HCT116 (cell line): ENCODE results near the gene LRRN3. TPM values are rescaled to one million over a fixed set of nuclear protein-coding genes. Genes with fewer than 3 reads are reported as not detected.

Source experiments
- ATAC-seq: fragments of 200-7000 bp; cut with Tn5 transposase; 2 replicates; pipeline ENCODE4 v1.9.1; 2020; ENCODE audit warnings: mild to moderate bottlenecking, moderate library complexity
- BruUV-seq: library from RNA; stranded (reverse); fragments of 400-500 nt; replicated peaks from 2 replicates; lab custom pipeline; 2021; lab: Mats Ljungman, UMichigan
- CTCF ChIA-PET: fragments of 300-600 bp; sonication (Branson Sonifier 250); formaldehyde crosslinking; loops from one replicate; lab custom pipeline; 2021; ENCODE audit warnings: antibody characterized with exemption; lab: Charles Lee
- POLR2A ChIA-PET: fragments of 300-600, 350-600 bp; sonication (Branson Sonifier 250); formaldehyde crosslinking; loops from one replicate; lab custom pipeline; 2021; ENCODE audit warnings: antibody characterized with exemption; lab: Charles Lee
- RAD21 ChIA-PET, 2 experiments: fragments of 300-600 bp; sonication (Branson Sonifier 250); formaldehyde crosslinking; loops; one replicate each; lab custom pipeline; 2023; ENCODE audit warnings: low total read pairs in 2 of 2; ENCODE audit not compliant: uncharacterized antibody in 2 of 2, unreplicated experiment in 2 of 2, low non-redundant PET in 1 of 2; lab: Charles Lee
- DNase-seq: peaks from one replicate; pipeline ENCODE4 v3.0.0-alpha.2; 2010; ENCODE audit warnings: low read depth, low spot score
- H2AFZ ChIP-seq: fragments of 200-600 bp; shearing (Covaris generic), sonication (generic); 2 replicates; pipeline ENCODE4 v1.6.1; 2017; ENCODE audit warnings: low read depth, mixed run types, mixed read lengths, antibody characterized with exemption, low read length; ENCODE audit not compliant: poor library complexity, severe bottlenecking
- H3K27ac ChIP-seq: 2 replicates; pipeline ENCODE4 v1.5.1; 2012; ENCODE audit warnings: low read depth, low read length
- H3K27me3 ChIP-seq: fragments of 200-600 bp; sonication (generic); 2 replicates; pipeline ENCODE4 v1.6.1; 2016; ENCODE audit warnings: mixed run types, low read length, mixed read lengths; ENCODE audit not compliant: insufficient read depth
- H3K36me3 ChIP-seq, 2 experiments: fragments of 200-500 bp in 1 of 2; fragments of 200-600 bp in 1 of 2; sonication (Bioruptor generic) in 1 of 2; sonication (generic) in 1 of 2; 2 replicates each; pipeline versions ENCODE4 v1.5.1 to v1.6.1; 2014 to 2016; ENCODE audit warnings: low read length in 2 of 2, inconsistent platforms in 1 of 2, mixed read lengths in 1 of 2, mixed run types in 1 of 2; ENCODE audit not compliant: insufficient read depth in 2 of 2, control insufficient read depth in 1 of 2
- H3K4me1 ChIP-seq, 2 experiments: fragments of 200-600 bp in 1 of 2; sonication (generic) in 1 of 2; 2 replicates each; pipeline versions ENCODE4 v1.5.1 to v1.6.1; 2012 to 2017; ENCODE audit warnings: low read length in 2 of 2, inconsistent platforms in 1 of 2, mild to moderate bottlenecking in 1 of 2, mixed read lengths in 1 of 2, mixed run types in 1 of 2, moderate library complexity in 1 of 2; ENCODE audit not compliant: insufficient read depth in 2 of 2, control insufficient read depth in 1 of 2
- H3K4me2 ChIP-seq: fragments of 200-600 bp; sonication (generic); 2 replicates; pipeline ENCODE4 v1.6.1; 2017; ENCODE audit warnings: mixed run types, low read length, mixed read lengths
- H3K4me3 ChIP-seq, 2 experiments: fragments of 200-600 bp in 1 of 2; sonication (generic) in 1 of 2; replicated peaks in 1 of 2; 2 replicates each; pipeline ENCODE4 v1.5.1; 2011 to 2016; ENCODE audit warnings: low read length in 2 of 2, control low read depth in 1 of 2, low read depth in 1 of 2, mild to moderate bottlenecking in 1 of 2, mixed read lengths in 1 of 2, mixed run types in 1 of 2
- H3K79me2 ChIP-seq: fragments of 200-600 bp; sonication (generic); 2 replicates; pipeline ENCODE4 v1.6.1; 2017; ENCODE audit warnings: mild to moderate bottlenecking, mixed run types, low read length, moderate library complexity, mixed read lengths; ENCODE audit not compliant: insufficient read depth
- H3K9ac ChIP-seq: fragments of 200-600 bp; sonication (generic); 2 replicates; pipeline ENCODE4 v1.6.1; 2016; ENCODE audit warnings: low read length, mixed read lengths
- H3K9me2 ChIP-seq: fragments of 200-600 bp; sonication (generic), shearing (Covaris generic); 2 replicates; pipeline ENCODE4 v1.6.1; 2017; ENCODE audit warnings: mixed run types, mild to moderate bottlenecking, moderate library complexity; ENCODE audit not compliant: insufficient read depth
- H3K9me3 ChIP-seq, 2 experiments: fragments of 200-500 bp in 1 of 2; fragments of 200-600 bp in 1 of 2; sonication (Bioruptor generic) in 1 of 2; sonication (generic) in 1 of 2; 2 replicates each; pipeline ENCODE4 v1.6.1; 2014 to 2017; ENCODE audit warnings: low read length in 2 of 2, mixed read lengths in 2 of 2, inconsistent platforms in 1 of 2, low read depth in 1 of 2, mild to moderate bottlenecking in 1 of 2, mixed run types in 1 of 2, moderate library complexity in 1 of 2; ENCODE audit not compliant: control insufficient read depth in 1 of 2, insufficient read depth in 1 of 2
- H4K20me1 ChIP-seq: fragments of 200-600 bp; sonication (generic), shearing (Covaris generic); 2 replicates; pipeline ENCODE4 v1.6.1; 2017; ENCODE audit warnings: mixed run types, mild to moderate bottlenecking, moderate library complexity; ENCODE audit not compliant: insufficient read depth
- ELF1 ChIP-seq: IDR thresholded peaks from 2 replicates; pipeline ENCODE4 v1.6.1; 2012; ENCODE audit warnings: low read depth, borderline replicate concordance
- EZH2 ChIP-seq: fragments of 200-600 bp; sonication (generic); IDR thresholded peaks from 2 replicates; pipeline ENCODE4 v1.6.1; 2017; ENCODE audit warnings: antibody characterized with exemption, mixed run types
- POLR2A ChIP-seq: IDR thresholded peaks from 2 replicates; pipeline ENCODE4 v1.7.0; 2011; ENCODE audit warnings: borderline replicate concordance; ENCODE audit not compliant: insufficient read depth, insufficient read length; ENCODE audit errors: extremely low read depth
- RAD21 ChIP-seq: IDR thresholded peaks from 2 replicates; pipeline ENCODE4 v1.6.1; 2012; ENCODE audit warnings: low read depth, mild to moderate bottlenecking
- REST ChIP-seq: IDR thresholded peaks from 2 replicates; pipeline ENCODE4 v1.6.1; 2012; ENCODE audit warnings: low read depth
- TCF7L2 ChIP-seq: IDR thresholded peaks from 2 replicates; pipeline ENCODE4 v1.7.0; 2011; ENCODE audit warnings: borderline replicate concordance, inconsistent platforms; ENCODE audit not compliant: insufficient read depth, insufficient read length; ENCODE audit errors: extremely low read depth
- ZBTB33 ChIP-seq: IDR thresholded peaks from 2 replicates; pipeline ENCODE4 v1.6.1; 2011; ENCODE audit warnings: mild to moderate bottlenecking, low read length, moderate library complexity; ENCODE audit not compliant: insufficient replicate concordance; ENCODE audit errors: extremely low read depth
- intact Hi-C: fragments of 100-400 bp; cut with micrococcal nuclease; formaldehyde crosslinking; loops from 2 replicates; pipeline ENCODE4 v1.10.0; 2022
- total RNA-seq: library from RNA; stranded (reverse); gene quantifications from one replicate; pipeline ENCODE4 v1.2.1, GENCODE V29; 2021; ENCODE audit not compliant: unreplicated experiment

LRRN3 gene
- total RNA-seq, 1 experiment from 2014 or later: 0.07 TPM

GRCh38 chr7:111107579-111107978, 16.7 kb downstream of the LRRN3 start (continued):
- TF ChIP-seq REST: no peak
- no peak for TF ChIP-seq ELF1

- ChIA-PET POLR2A (no interaction called here), RAD21 (no interaction called here), CTCF (interaction anchor here (2.1 kb wide), 1 partner anchor 9 kb away, joined by 6 read pairs; no protein-coding TSS in a partner anchor)
- BruUV-seq: no TSS peak
- no peak overlapping the region for H3K27ac ChIP-seq
- no peaks in the 10 kb centered on the region for H3K9me3 ChIP-seq
- H3K4me1 ChIP-seq: no peaks in the 10 kb centered on the region
- DNase-seq (no peak), ATAC-seq (no peak)
- H2AFZ ChIP-seq: no peak overlapping the region
- H3K27me3 ChIP-seq: no peaks in the 10 kb centered on the region
- H3K36me3 ChIP-seq: no peaks in the 10 kb centered on the region
- no peak overlapping the region for H3K4me3 ChIP-seq
- no peak overlapping the region for H3K9ac ChIP-seq
- no peaks in the 10 kb centered on the region for H3K79me2 ChIP-seq
- intact Hi-C loops: no loop called here
- no peak overlapping the region for H3K4me2 ChIP-seq
- H3K9me2 ChIP-seq: no peaks in the 10 kb centered on the region
- H4K20me1 ChIP-seq: no peaks in the 10 kb centered on the region
- no peak for TF ChIP-seq RAD21
- TF ChIP-seq TCF7L2: no peak
- TF ChIP-seq EZH2: no peak
- TF ChIP-seq POLR2A: no peak
- TF ChIP-seq ZBTB33: no peak
These were observed 17.1 kb downstream of the LRRN3 start for GRCh38 chr7:111108000-111108399.
